ENCODE results near the gene STX2.
"Not testable (repeated sequence)": the region's sequence is repeated elsewhere in the genome, so short reads cannot be mapped to it uniquely, and the experiment has no call there.

The STX2 gene

DNA sequence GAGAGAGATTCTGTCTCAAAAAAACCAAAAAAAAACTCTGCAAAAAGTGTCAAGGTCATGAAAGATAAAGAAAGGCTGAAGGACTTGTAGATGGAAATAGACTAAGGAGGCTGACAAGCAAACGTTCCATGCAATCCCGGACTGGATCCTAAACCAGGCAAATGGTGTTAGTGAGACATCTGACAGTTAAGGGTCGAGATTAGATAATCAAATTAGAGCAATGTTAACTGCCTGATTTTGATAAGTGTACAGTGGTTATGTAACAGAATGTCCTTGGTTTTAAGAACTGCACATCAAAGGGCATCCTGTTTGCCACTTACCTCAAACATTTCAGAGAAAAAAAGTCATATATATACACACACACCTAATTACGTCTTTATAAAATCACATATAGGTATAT is 29.4 kb upstream of the STX2 start:
- DNase-seq: no peak

DNA sequence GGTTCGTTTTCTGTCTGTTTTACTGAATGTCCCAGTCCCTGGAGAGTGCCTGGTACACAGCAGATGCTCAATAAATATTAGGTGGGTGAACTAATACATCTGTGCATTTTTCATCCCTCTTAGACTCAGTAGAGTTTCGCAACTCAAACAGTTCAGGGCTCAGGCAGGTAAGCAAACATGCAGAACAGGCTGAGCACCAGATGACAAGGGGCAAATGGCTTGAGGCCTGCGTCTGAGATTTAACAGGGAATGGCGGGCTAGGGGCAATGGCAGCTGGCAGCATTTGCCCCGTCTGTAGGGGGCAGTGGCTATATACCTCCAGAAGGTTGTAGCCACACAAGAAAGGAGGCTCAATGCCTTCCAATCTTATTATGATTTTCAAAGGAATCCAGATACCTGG is 24.2 kb upstream of the STX2 start:
- no peak for DNase-seq

DNA sequence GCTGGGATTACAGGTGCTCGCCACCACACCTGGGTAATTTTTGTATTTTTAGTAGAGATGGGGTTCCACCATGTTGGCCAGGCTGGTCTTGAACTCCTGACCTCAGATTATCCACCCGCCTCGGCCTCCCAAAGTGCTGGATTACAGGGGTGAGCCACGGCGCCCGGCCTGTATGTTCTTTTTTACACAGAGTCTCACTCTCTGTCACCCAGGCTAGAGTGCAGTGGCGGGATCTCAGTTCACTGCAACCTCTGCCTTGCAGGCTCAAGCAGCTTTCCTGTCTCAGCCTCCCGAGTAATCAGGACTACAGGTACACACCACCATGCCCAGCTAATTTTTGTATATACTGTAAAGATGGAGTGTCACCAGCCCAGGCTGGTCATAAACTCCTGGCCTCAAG is 23.7 kb upstream of the STX2 start:
- DNase-seq: not testable (repeated sequence)

DNA sequence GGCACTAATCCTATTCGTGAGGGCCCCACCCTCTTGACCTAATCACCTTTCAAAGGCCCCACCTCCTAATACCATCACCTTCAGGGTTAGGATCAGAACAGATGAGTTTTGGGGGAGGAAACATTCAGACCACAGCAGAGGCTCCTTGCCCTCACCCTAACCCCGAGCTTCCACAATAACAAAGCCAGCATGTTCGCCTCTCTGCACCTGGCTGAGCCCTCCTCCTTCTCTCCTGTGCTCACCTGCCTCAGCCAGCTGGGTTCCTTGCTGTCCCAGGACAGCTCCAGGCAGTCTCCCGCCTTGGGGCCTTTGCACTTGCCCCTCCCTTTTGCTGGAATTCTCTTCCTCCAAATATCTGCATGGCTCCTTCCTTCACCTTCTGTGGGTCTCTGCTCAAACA is 23.1 kb upstream of the STX2 start:
- DNase-seq: no peak

DNA sequence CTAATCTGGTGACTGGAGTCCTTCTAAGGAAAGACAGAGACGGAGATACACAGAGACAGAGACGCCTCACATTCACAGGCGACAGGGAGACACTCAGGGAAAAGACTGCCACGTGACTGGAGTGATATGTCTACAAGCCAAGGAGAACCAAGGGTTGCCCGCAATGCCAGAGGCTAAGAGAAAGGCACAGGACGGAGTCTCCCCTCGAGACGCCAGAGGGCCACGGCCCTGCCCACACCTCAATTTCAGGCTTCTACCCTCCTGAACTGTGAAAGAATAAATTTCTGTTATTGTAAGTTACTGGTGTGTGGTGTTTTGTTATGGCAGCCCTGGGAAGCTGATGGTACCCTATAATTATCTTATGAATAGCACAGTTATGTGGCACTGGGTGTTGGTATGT is 21.3 kb upstream of the STX2 start:
- no peak for DNase-seq

DNA sequence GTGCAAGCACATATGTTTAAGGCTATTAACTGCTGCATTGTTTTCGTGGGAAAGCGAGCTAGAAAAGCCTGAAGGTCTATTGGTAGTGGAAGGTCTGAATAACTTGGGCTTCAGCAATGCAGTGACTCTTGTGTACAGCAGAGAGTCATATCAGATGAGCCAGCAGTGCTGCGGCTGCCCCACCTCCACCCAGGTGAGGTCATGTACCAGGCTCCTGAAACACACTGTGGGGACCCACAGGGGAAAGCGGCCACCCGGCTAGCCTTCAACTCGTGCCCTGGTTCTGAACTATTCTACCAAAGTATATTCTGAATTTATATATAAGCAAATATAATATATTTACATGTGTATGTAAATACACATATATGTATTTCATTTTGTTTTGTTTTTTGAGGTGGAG is 20.1 kb upstream of the STX2 start:
- no peak for DNase-seq

DNA sequence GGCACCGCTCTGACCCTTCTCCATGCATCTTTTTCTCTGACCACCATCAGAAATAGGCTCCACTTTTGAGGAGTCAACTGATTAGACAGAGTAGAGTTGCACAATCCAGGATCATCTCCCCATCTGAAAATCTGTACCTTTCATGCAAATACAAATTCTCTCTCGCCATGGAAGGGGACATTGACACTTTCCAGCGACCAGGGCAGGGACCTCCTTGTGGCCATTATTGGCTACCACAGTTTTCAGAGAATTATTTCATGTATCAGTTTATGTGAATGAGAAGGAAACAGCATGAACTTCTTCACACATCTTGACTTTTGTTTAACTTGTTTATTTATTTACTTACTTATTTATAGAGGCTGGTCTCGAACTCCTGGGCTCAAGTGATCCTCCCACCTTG is 19.0 kb upstream of the STX2 start:
- DNase-seq: no peak

DNA sequence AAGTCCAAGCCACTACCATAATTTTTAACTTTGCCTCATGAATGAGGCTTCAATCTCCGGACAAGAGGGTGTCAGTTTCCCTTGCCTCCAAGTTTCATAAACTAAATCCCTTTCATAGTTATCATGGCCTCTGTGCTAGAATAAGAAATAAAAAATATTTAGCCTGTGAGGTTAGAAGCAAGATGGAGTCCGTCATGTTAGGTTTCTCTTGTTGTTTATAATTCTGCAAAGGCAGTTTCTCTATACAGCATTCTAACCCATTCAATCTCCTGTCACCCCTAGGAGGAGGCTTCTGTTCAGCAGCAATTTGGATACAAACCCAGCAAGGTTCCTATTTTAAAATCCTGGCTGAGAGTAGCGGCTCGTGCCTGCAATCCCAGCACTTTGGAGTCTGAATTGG is 17.0 kb upstream of the STX2 start:
- DNase-seq: no peak

DNA sequence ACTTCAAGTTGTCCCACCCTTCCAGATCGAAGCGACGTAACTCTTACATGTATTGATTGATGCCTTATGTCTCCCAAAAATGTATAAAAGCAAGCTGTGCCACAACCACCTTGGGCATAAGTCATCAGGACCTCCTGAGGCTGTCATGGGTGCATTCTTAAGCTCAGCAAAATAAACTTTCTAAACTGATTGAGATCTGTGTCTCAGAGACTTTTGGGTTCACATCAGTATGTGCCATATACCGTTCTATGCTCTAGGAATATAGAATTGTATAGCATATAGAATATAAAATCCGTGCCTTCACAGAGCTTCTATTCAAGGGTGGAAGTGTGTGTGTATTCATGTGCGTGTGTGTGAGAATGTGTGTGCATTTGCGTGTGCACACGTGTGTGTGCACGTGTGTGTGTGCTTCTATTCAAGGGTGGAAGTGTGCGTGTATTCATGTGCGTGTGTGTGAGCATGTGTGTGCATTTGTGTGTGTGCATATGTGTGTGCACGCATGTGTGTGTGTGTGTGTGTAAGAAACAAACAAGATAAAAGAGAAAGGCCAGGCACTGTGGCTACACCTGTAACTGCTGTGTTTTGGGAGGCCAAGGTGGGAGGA is 11.5 kb upstream of the STX2 start:
- DNase-seq: no peak

DNA sequence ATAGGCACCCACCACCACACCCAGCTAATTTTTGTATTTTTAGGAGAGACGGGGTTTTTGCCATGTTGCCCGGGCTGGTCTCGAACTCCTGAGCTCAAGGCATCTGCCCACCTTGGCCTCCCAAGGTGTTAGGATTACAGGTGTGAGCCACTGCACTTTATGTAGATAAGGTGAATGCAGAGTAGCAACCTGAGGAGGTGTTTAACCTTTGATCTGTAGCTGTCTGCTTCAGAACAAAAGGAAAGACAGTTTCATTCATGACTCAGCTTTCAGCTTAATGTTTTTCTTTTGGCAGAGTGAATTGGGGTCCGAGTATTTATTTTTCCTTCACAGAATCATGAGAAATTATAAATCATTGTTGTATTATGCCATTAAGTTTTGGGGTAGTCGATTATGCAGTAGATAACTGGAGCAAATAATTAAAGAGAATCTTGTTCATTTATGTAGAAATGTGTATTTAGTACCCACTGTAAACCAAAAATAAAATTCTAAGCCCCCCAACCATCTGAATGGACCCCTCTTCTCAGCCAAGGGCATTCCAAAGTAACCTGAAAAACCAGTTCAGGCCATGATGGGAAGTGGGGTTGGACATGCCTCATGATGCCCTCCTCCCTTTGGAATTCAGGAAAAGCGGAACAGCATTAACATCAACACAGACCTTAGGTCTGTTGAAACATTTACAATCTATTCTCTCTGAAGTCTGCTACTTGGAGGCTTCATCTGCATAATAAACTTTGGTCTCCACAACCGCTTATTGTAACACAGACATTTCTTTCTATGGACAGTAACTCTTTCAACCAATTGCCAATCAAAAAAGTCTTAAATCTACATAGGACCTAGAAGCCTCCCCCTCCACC is 10.7 kb upstream of the STX2 start:
- DNase-seq: no peak

DNA sequence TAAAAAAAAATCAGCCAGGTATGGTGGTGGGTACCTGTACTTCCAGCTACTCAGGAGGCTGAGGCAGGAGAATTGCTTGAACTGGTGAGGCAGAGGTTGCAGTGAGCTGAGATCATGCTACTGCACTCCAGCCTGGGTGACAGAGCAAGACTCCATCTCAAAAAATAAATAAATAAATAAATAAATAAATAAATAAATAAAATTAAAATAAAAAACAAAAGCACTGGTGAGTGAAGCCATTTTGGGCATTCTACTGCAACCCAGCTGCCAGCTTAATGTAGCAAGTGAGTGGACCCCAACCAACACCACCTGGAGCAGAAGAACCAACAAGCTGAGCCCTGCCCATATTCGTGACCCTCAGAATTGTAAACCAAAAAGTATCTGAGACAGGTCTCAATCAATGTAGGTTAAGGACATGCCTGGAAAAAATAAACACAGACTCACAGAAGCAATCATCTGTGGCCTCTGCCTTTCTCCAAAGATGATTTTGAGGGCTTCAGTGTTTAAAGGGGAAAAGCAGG is 9.8 kb upstream of the STX2 start:
- not testable (repeated sequence) for DNase-seq

DNA sequence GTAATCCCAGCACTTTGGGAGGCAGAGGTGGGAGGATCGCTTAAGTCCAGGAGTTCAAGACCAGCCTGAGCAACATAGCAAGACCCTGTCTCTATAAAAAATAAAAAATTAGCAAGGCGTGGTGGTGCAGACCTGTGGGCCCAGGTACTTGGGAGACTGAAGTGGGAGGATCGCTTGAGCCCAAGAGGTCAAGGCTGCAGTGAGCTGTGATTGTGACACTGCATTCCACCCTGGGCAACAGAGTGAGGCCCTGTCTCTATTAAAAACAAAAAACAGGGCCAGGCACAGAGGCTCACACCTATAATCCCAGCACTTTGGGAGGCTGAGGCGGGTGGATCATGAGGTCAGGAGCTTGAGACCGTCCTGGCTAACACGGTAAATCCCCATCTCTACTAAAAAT is 9.1 kb upstream of the STX2 start:
- not testable (repeated sequence) for DNase-seq

DNA sequence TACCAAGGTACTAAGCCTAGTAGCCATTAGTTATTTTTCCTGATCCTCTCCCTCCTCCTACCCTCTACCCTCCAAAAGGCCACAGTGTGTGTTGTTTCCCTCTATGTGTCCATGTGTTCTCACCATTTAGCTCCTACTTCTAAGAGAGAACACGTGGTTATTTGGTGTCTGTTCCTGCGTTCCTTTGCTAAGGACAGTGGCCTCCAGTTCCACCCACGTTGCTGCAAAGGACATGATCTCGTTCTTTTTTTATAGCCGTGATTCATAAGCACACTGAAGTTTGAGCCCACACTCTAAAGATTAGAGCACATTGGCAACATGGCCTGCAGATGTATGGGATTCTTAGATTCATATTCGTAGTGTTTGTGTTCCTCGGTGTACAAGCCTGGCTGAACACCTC is 8.1 kb upstream of the STX2 start:
- DNase-seq: no peak

DNA sequence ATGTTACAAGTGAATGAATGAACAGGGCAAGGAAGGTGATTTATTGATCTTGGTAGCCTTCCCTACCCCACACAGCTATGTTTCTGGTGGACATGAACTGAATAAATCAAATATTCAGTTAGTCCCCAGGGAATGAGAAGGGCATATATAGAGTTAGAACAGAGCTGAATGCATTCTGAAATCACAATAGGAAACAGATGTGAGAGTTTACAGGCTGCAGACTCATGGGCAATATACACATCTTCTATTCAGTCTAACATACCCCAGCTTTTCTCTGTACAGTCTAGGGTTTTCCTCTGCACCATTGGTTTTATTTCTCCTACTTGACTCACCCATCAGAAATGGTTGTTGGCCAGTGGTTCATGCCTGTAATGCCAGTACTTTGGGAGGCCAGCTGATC is 7.3 kb upstream of the STX2 start:
- DNase-seq: no peak

DNA sequence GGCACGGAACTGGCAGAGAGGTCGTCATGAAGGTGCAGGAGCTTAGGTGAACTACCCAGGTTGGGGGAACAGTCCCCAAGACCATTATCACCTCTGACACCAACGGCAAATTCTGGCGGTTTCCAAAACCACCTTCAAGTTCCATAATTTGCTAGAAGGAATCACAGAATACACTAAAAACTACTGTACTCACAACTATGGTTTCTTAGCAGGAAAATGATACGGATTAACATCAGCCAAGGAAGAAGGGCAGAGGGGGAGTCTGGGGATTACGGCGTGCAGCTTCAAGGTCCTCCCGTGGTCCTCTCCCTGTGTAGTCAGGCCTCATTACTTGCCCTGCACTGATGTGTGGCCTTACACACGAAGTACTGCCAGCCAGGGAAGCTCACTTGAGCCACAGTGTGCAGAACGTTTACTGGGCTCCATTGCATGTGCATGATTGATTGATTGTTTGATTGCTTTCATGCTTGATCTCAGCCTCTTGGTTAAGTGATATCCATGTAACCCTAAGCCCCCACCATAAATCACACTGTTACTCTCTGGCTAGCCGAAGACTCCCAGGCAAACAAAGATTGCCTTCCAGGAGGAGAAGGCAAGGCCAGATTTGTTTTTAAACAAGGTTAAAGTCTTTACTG is 837 bp upstream of the STX2 start:
- DNase-seq: no peak

DNA sequence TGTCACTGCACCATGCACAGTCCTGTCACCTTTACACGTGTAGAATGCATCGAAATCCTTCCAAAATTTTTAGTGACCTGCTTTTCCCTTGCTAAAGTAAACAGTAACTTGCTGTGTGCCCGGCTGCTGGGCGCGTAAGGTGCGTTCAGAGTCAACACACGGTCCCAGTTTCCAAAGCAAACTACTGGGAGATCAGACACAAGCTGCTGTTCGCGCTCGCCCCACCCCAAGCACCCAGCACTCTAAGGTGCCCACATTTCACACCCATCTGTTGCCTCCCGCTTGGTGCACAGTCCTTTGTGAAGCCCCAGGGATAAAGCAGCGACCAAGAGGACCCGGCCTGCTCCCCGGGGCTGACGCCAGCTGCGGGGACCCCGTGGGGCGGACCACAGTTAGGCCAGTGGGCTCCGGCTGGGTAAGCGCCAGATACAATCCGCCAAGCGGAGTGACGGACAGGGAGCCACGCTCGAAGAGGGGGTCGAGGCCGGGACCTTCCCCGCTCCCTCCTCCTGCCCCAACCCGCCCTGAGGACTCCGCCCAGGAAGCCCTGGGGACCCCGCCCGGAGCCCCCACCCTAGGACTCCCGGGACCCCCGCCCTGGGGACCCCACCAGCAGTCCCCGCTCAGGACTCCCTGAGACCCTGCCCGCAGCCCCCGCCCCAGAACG is 633 bp downstream of the STX2 start:
- DNase-seq: no peak

DNA sequence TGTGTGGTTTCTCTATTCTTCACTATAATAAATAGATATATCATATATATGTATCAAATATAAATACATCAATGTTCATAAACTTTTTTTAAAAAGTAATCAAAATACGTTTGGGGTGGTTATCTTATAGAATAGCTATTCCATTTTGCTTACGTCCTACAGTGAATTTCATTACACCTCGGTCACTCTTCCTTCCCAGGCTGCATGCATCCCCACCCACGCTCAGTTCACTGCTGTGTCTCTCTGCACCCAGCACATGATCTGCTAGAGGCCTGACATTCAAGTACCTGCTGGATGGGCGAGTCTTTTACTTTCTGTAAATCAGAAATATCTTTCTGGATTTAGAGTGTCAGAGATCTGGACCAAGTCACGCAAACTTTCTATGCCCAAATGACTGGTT is 3.6 kb downstream of the STX2 start:
- DNase-seq: no peak

DNA sequence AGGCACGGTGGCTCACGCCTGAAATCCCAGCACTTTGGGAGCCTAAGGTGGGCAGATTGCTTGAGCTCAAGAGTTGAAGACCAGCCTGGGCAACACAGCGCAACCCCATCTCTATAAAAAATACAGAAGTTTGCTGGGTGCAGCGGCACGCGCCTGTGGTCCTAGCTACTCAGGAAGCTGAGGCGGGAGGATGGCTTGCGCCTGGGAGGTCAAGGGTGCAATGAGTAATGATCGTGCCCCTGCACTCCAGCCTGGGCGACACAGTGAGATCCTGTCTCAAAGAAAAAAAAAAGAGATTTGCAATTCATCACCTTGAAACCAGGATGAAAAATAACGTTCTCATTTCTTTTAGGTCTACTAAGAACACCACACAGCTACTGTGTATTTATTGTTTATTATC is 4.0 kb downstream of the STX2 start:
- no peak for DNase-seq

DNA sequence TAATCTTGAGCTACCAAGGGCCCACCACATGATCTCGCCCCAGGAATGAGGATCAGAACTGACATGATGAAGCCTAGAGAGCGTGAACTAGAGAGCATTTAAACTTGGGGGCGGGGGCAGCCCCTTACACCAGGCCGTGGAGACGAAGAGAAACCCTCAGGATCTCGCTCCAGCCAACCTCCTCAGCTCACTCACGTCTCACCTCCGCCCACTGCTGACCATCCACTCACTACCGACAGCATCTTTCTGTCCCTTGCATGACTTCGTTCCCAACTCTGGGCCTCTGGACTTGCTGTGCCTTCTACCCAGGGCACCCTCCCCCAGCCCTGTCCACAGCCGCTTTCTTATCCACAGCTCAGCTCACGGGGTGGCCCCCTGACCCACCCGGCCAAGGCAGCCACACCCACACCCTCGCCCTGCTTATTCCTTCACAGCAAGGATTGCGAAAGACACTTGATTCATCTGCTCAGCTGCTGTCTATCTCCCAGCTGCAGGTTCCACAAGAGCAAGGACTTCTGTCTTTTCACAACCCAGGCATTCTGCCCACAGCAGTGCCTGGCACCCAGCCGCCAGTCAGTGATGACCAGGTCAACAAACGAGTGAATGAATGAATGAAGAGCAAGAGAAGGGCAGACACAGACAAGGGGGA is 6.4 kb downstream of the STX2 start:
- DNase-seq: no peak

DNA sequence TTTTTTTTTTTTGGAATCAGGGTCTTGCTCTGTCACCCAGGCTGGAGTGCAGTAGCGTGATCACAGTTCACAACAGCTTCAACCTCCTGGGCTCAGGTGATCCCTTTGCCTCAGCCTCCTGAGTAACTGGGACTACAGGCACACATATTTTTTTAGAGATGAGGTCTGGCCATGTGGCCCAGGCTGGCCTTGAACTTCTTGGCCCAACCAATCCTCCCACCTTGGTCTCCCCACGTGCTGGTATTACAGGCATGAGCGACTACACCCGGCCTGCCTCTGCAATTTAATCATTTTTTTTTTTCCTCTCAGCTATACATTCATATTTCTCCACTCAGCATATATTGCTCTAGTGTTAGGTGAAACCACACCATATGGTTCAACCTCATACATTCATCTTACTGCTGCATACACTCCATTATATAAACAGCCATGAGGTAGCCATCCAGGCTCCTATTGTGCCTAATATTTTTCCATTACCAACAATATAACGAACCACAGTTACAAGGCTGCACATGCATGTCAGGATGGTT is 7.1 kb downstream of the STX2 start:
- no peak for DNase-seq

DNA sequence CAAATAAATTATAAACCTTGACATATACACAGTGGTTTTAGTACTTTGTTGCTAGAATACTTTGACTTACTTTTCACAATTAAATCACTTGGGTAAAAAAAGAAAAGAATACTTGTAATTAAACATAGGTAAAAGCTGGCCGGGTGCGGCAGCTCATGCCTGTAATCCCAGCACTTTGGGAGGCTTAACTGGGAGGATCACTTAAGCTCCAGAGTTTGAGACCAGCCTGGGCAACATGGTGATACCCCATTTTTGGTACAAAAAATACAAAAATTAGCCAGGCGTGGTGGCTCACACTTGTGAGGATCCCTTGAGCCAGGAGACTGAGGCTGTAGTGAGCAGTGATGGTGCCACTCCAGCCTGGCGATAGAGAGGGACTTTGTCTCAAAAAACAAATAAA is 7.8 kb downstream of the STX2 start:
- no peak for DNase-seq

DNA sequence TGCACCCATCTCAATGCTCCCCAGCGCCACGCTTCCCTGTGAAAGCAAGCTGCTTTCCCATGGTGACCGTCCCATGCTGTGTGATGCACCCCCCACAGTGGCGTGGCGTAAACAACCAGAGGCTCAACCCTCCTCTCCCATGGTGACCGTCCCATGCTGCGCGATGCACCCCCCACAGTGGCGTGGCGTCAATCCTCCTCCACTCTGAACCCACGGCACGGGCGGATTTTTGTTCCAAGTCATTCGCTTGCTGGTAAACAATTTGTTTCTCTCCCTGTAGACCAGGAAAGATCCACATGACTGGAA is 8.9 kb downstream of the STX2 start:
- no peak for DNase-seq

Data from T1000 (cell line).